Activated naive CD4-positive, alpha-beta T cell treated with anti-CD3 and anti-CD28 coated beads, Interleukin-2, amount 50 U/mL, for 72 hours (primary cell): Measurements from ENCODE around the gene LDLRAD3. TPM values are rescaled to one million over a fixed set of nuclear protein-coding genes. Genes with fewer than 3 reads are reported as not detected.

Experiments
- ATAC-seq, 2 donors: fragments of 150-1000 bp; cut with Tn5 transposase; 2 replicates each; pipeline ENCODE4 v1.10.0; 2021; ENCODE audit warnings: mild to moderate bottlenecking in 2 of 2, moderate library complexity in 2 of 2
- DNase-seq, 2 donors: peaks; one replicate each; pipeline ENCODE4 v3.0.0; 2021 to 2022; ENCODE audit warnings: low spot score in 2 of 2
- H3K27ac Mint-ChIP-seq, 2 donors: one replicate each; pipeline ENCODE4 v1.8.0; 2022; ENCODE audit warnings: mild to moderate bottlenecking in 2 of 2, mixed read lengths in 2 of 2
- H3K36me3 Mint-ChIP-seq, 2 donors: one replicate each; pipeline ENCODE4 v1.8.0; 2022; ENCODE audit warnings: mixed read lengths in 2 of 2
- H3K9me3 Mint-ChIP-seq, 2 donors: one replicate each; pipeline ENCODE4 v1.8.0; 2022; ENCODE audit warnings: mixed read lengths in 2 of 2
- total RNA-seq, 2 donors: library from RNA; stranded (reverse); gene quantifications; one replicate each; pipeline ENCODE4 v1.2.3, GENCODE V29; 2022

The LDLRAD3 gene
- total RNA-seq, 2 donors from 2014 or later: 0.27 to 0.82 TPM

GRCh38 chr11:35943309-35943708 is 553 bp upstream of the LDLRAD3 start:
- DNase-seq: no peak
- H3K9me3 Mint-ChIP-seq: no peaks in the 10 kb centered on the region
- H3K27ac Mint-ChIP-seq: no peak overlapping the region
- peaks cover 6 to 12% of the 10 kb centered on the region in 2 donors for H3K36me3 Mint-ChIP-seq
- no peak for ATAC-seq

- H3K27ac Mint-ChIP-seq: no peak overlapping the region
- H3K36me3 Mint-ChIP-seq: peaks cover 6 to 12% of the 10 kb centered on the region in 2 donors
- DNase-seq (no peak), ATAC-seq (no peak)
- no peaks in the 10 kb centered on the region for H3K9me3 Mint-ChIP-seq
Measured at GRCh38 chr11:35944503-35945136, 758 bp downstream of the LDLRAD3 start.

GRCh38 chr11:35945137-35945518 is 1.3 kb downstream of the LDLRAD3 start:
- H3K27ac Mint-ChIP-seq: no peak overlapping the region
- no peak for ATAC-seq

GRCh38 chr11:35946766-35947165 is 2.9 kb downstream of the LDLRAD3 start:
- no peak overlapping the region for H3K27ac Mint-ChIP-seq
- peaks cover 6 to 12% of the 10 kb centered on the region in 2 donors for H3K36me3 Mint-ChIP-seq
- H3K9me3 Mint-ChIP-seq: no peaks in the 10 kb centered on the region
- DNase-seq (no peak), ATAC-seq (no peak)

More at GRCh38 chr11:35945137-35945518, 1.3 kb downstream of the LDLRAD3 start:
- Mint-ChIP-seq H3K36me3 (peaks cover 6 to 12% of the 10 kb centered on the region in 2 donors), H3K9me3 (no peaks in the 10 kb centered on the region)
- no peak for DNase-seq

GRCh38 chr11:35947437-35947836 is 3.6 kb downstream of the LDLRAD3 start:
- Mint-ChIP-seq H3K36me3 (peaks cover 6 to 12% of the 10 kb centered on the region in 2 donors), H3K9me3 (no peaks in the 10 kb centered on the region), H3K27ac (no peak overlapping the region)
- DNase-seq (no peak), ATAC-seq (no peak)

- H3K27ac Mint-ChIP-seq: no peak overlapping the region
- peaks cover 0 to 6% of the 10 kb centered on the region in 2 donors for H3K36me3 Mint-ChIP-seq
- ATAC-seq (no peak), DNase-seq (no peak)
- H3K9me3 Mint-ChIP-seq: no peaks in the 10 kb centered on the region
Measured at GRCh38 chr11:35949242-35949641, 5.4 kb downstream of the LDLRAD3 start.

GRCh38 chr11:35950082-35950481 is 6.2 kb downstream of the LDLRAD3 start:
- no peak for DNase-seq
- no peak for ATAC-seq
- Mint-ChIP-seq H3K36me3 (peaks cover 0 to 5% of the 10 kb centered on the region in 2 donors), H3K27ac (no peak overlapping the region), H3K9me3 (no peaks in the 10 kb centered on the region)

GRCh38 chr11:35951680-35952079 is 7.8 kb downstream of the LDLRAD3 start:
- DNase-seq: no peak
- Mint-ChIP-seq H3K27ac (no peak overlapping the region), H3K9me3 (no peaks in the 10 kb centered on the region), H3K36me3 (no peaks in the 10 kb centered on the region)
- ATAC-seq: no peak

GRCh38 chr11:35953081-35953760 is 9.4 kb downstream of the LDLRAD3 start:
- no peak for ATAC-seq
- H3K27ac Mint-ChIP-seq: no peak overlapping the region

GRCh38 chr11:35954205-35954604 is 10.3 kb downstream of the LDLRAD3 start:
- DNase-seq (no peak), ATAC-seq (no peak)

More at GRCh38 chr11:35953081-35953760, 9.4 kb downstream of the LDLRAD3 start:
- H3K9me3 Mint-ChIP-seq: no peaks in the 10 kb centered on the region
- DNase-seq: no peak
- H3K36me3 Mint-ChIP-seq: no peaks in the 10 kb centered on the region

GRCh38 chr11:35955636-35956035 is 11.8 kb downstream of the LDLRAD3 start:
- no peaks in the 10 kb centered on the region for H3K36me3 Mint-ChIP-seq
- no peak overlapping the region for H3K27ac Mint-ChIP-seq
- DNase-seq (no peak), ATAC-seq (no peak)
- H3K9me3 Mint-ChIP-seq: no peaks in the 10 kb centered on the region

More at GRCh38 chr11:35954205-35954604, 10.3 kb downstream of the LDLRAD3 start:
- H3K9me3 Mint-ChIP-seq: no peaks in the 10 kb centered on the region
- no peak overlapping the region for H3K27ac Mint-ChIP-seq
- no peaks in the 10 kb centered on the region for H3K36me3 Mint-ChIP-seq

GRCh38 chr11:35962369-35963138 is 18.7 kb downstream of the LDLRAD3 start:
- DNase-seq (no peak), ATAC-seq (no peak)
- no peaks in the 10 kb centered on the region for H3K36me3 Mint-ChIP-seq
- no peaks in the 10 kb centered on the region for H3K9me3 Mint-ChIP-seq
- no peak overlapping the region for H3K27ac Mint-ChIP-seq

- ATAC-seq: no peak
- Mint-ChIP-seq H3K36me3 (no peaks in the 10 kb centered on the region), H3K27ac (no peak overlapping the region), H3K9me3 (no peaks in the 10 kb centered on the region)
- no peak for DNase-seq
Measured at GRCh38 chr11:35963911-35964310, 20.0 kb downstream of the LDLRAD3 start.

GRCh38 chr11:35964841-35965240 is 21.0 kb downstream of the LDLRAD3 start:
- H3K36me3 Mint-ChIP-seq: no peaks in the 10 kb centered on the region
- no peak for ATAC-seq
- H3K27ac Mint-ChIP-seq: no peak overlapping the region
- H3K9me3 Mint-ChIP-seq: no peaks in the 10 kb centered on the region
- DNase-seq: no peak

GRCh38 chr11:35967042-35967441 is 23.2 kb downstream of the LDLRAD3 start:
- peaks cover 0 to 8% of the 10 kb centered on the region in 2 donors for H3K9me3 Mint-ChIP-seq
- no peaks in the 10 kb centered on the region for H3K36me3 Mint-ChIP-seq
- no peak overlapping the region for H3K27ac Mint-ChIP-seq
- no peak for DNase-seq
- no peak for ATAC-seq

- ATAC-seq: no peak
- Mint-ChIP-seq H3K27ac (no peak overlapping the region), H3K9me3 (peaks cover 0 to 9% of the 10 kb centered on the region in 2 donors), H3K36me3 (no peaks in the 10 kb centered on the region)
- no peak for DNase-seq
Measured at GRCh38 chr11:35968386-35969088, 24.7 kb downstream of the LDLRAD3 start.
